Measurements from ENCODE around the gene BCLAF1. TPM values are rescaled to one million over a fixed set of nuclear protein-coding genes. Genes with fewer than 3 reads are reported as not detected.
"Not testable (repeated sequence)": the region's sequence is repeated elsewhere in the genome, so short reads cannot be mapped to it uniquely, and the experiment has no call there.

The BCLAF1 gene
- polyA plus RNA-seq, 1 donor from 2014 or later, result 151 TPM

- Histone ChIP-seq H3K36me3 (ENCODE audit: insufficient read depth, low read length) (no peaks in the 10 kb centered on the region), H3K79me2 (replicated peaks; ENCODE audit: insufficient read depth, low read length) (no peaks in the 10 kb centered on the region), H3K27me3 (ENCODE audit: insufficient read depth, low read depth, low read length) (no peaks in the 10 kb centered on the region), H3K9ac (ENCODE audit: low read length) (no peak overlapping the region), H3K9me3 (ENCODE audit: low read length) (no peaks in the 10 kb centered on the region), H4K20me1 (ENCODE audit: insufficient read depth) (no peaks in the 10 kb centered on the region), H3K4me2 (ENCODE audit: low read length) (no peak overlapping the region), H2AFZ (ENCODE audit: low read depth, low read length) (no peak overlapping the region), H3F3A (ENCODE audit: insufficient read depth, low read length, poor library complexity, severe bottlenecking) (no peaks in the 10 kb centered on the region), H3K27ac (ENCODE audit: low read length) (no peak overlapping the region), H3K4me3 (ENCODE audit: low read length) (no peak overlapping the region), H3K9me2 (ENCODE audit: insufficient read depth, low read length) (no peaks in the 10 kb centered on the region)
- TF ChIP-seq EP300 (conservative IDR thresholded peaks at IDR 0.05; ENCODE audit: poor library complexity, severe bottlenecking) (no peak), SMC3 (conservative IDR thresholded peaks at IDR 0.05; ENCODE audit: poor library complexity) (peak; percentile 100), CTCF (IDR thresholded peaks at IDR 0.05; ENCODE audit: poor library complexity, severe bottlenecking) (peak; percentile 98), MXI1 (conservative IDR thresholded peaks at IDR 0.05; ENCODE audit: poor library complexity, severe bottlenecking) (no peak), RAD21 (conservative IDR thresholded peaks at IDR 0.05) (peak; percentile 100)
- TF ChIP-seq, protein P1, sequence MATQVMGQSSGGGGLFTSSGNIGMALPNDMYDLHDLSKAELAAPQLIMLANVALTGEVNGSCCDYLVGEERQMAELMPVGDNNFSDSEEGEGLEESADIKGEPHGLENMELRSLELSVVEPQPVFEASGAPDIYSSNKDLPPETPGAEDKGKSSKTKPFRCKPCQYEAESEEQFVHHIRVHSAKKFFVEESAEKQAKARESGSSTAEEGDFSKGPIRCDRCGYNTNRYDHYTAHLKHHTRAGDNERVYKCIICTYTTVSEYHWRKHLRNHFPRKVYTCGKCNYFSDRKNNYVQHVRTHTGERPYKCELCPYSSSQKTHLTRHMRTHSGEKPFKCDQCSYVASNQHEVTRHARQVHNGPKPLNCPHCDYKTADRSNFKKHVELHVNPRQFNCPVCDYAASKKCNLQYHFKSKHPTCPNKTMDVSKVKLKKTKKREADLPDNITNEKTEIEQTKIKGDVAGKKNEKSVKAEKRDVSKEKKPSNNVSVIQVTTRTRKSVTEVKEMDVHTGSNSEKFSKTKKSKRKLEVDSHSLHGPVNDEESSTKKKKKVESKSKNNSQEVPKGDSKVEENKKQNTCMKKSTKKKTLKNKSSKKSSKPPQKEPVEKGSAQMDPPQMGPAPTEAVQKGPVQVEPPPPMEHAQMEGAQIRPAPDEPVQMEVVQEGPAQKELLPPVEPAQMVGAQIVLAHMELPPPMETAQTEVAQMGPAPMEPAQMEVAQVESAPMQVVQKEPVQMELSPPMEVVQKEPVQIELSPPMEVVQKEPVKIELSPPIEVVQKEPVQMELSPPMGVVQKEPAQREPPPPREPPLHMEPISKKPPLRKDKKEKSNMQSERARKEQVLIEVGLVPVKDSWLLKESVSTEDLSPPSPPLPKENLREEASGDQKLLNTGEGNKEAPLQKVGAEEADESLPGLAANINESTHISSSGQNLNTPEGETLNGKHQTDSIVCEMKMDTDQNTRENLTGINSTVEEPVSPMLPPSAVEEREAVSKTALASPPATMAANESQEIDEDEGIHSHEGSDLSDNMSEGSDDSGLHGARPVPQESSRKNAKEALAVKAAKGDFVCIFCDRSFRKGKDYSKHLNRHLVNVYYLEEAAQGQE (IDR thresholded peaks at IDR 0.05; ENCODE audit: borderline replicate concordance), result no peak
These were observed 63.5 kb downstream of the BCLAF1 start for GRCh38 chr6:136226027-136226673.

DNA sequence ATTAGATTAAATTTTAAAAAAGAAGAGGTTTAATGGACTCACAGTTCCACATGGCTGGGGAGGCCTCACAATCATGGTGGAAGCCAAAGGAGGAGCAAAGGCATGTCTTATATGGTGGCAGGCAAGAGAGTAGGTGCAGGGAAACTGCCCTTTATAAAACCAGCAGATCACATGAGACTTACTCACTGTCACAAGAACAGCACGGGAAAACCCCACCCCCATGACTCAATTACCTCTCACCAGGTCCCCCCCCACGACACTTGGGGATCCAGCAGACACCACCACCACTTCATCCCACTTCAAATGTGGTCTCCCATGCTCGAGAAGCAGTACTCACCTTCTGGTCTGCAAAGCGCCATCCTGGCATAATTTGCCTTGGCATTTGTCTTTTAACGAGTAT, 64.2 kb downstream of the BCLAF1 start:
- H3K9ac ChIP-seq (ENCODE audit: low read length), result no peak overlapping the region
- TF ChIP-seq RAD21 (conservative IDR thresholded peaks at IDR 0.05) (no peak), EZH2 (IDR thresholded peaks at IDR 0.05; ENCODE audit: borderline replicate concordance, insufficient read depth, low read length, poor library complexity, severe bottlenecking) (no peak), POLR2AphosphoS5 (IDR thresholded peaks at IDR 0.05) (no peak), SMC3 (conservative IDR thresholded peaks at IDR 0.05; ENCODE audit: poor library complexity) (no peak), CTCF (IDR thresholded peaks at IDR 0.05; ENCODE audit: poor library complexity, severe bottlenecking) (no peak), TAF1 (IDR thresholded peaks at IDR 0.05; ENCODE audit: low read depth) (no peak), EP300 (conservative IDR thresholded peaks at IDR 0.05; ENCODE audit: poor library complexity, severe bottlenecking) (no peak), MXI1 (conservative IDR thresholded peaks at IDR 0.05; ENCODE audit: poor library complexity, severe bottlenecking) (no peak)
- TF ChIP-seq, protein P1 (IDR thresholded peaks at IDR 0.05; ENCODE audit: borderline replicate concordance), result no peak
- no peak overlapping the region for H3K4me2 ChIP-seq (ENCODE audit: low read length)
- no peaks in the 10 kb centered on the region for H3K79me2 ChIP-seq (replicated peaks; ENCODE audit: insufficient read depth, low read length)
- no peaks in the 10 kb centered on the region for H3K9me3 ChIP-seq (ENCODE audit: low read length)
- H2AFZ ChIP-seq (ENCODE audit: low read depth, low read length), result no peak overlapping the region
- no peaks in the 10 kb centered on the region for H4K20me1 ChIP-seq (ENCODE audit: insufficient read depth)
- no peaks in the 10 kb centered on the region for H3K9me2 ChIP-seq (ENCODE audit: insufficient read depth, low read length)
- no peak overlapping the region for H3K27ac ChIP-seq (ENCODE audit: low read length)
- no peaks in the 10 kb centered on the region for H3F3A ChIP-seq (ENCODE audit: insufficient read depth, low read length, poor library complexity, severe bottlenecking)
- H3K36me3 ChIP-seq (ENCODE audit: insufficient read depth, low read length), result no peaks in the 10 kb centered on the region
- H3K27me3 ChIP-seq (ENCODE audit: insufficient read depth, low read depth, low read length), result no peaks in the 10 kb centered on the region
- H3K4me3 ChIP-seq (ENCODE audit: low read length), result no peak overlapping the region

GRCh38 chr6:136224974-136225373, 64.7 kb downstream of the BCLAF1 start:
- not testable (repeated sequence) for H3F3A ChIP-seq (ENCODE audit: insufficient read depth, low read length, poor library complexity, severe bottlenecking); H3K9ac ChIP-seq (ENCODE audit: low read length); H3K4me2 ChIP-seq (ENCODE audit: low read length); H3K9me2 ChIP-seq (ENCODE audit: insufficient read depth, low read length); H3K27me3 ChIP-seq (ENCODE audit: insufficient read depth, low read depth, low read length); H3K9me3 ChIP-seq (ENCODE audit: low read length); H4K20me1 ChIP-seq (ENCODE audit: insufficient read depth); H3K36me3 ChIP-seq (ENCODE audit: insufficient read depth, low read length); H3K4me3 ChIP-seq (ENCODE audit: low read length); H3K27ac ChIP-seq (ENCODE audit: low read length); H2AFZ ChIP-seq (ENCODE audit: low read depth, low read length); H3K79me2 ChIP-seq (replicated peaks; ENCODE audit: insufficient read depth, low read length)

Measured in neural cell (in vitro differentiated cells).